HG03520 (cell line): ENCODE measurements around the gene TMPRSS2.
"Not testable (repeated sequence)": the region's sequence is repeated elsewhere in the genome, so short reads cannot be mapped to it uniquely, and the experiment has no call there.

ENCODE experiments used
- ATAC-seq: cut with Tn5 transposase; IDR thresholded peaks from one replicate; pipeline ENCODE4 v1.9.1; 2021; ENCODE audit warnings: mild to moderate bottlenecking, moderate library complexity; ENCODE audit not compliant: unreplicated experiment

TMPRSS2 gene

DNA sequence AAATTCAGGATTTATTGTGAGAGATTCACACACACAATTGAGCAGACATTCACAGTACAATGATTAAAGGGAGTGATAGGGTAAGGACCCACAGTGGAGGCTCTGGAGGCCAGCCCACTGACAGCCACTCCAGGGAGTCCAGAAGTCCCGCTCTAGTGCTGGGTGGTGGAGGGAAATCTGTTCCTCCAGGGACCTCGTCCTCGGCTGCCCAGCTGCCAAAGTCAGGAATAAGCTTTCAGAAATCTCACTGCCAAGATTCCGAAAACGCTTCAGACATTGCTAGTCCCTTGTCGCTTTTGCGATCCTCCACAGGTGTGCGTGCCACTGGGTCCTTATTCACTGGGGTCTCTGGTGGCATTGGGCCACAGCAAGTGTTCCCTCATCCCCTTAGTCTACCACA, 79.6 kb downstream of the TMPRSS2 start:
- no peak for ATAC-seq

GRCh38 chr21:41427556-41427955, 80.4 kb downstream of the TMPRSS2 start:
- ATAC-seq = no peak

- no peak for ATAC-seq
These were observed 81.1 kb downstream of the TMPRSS2 start for GRCh38 chr21:41426676-41427404.

- ATAC-seq = peak; percentile 81
These were observed 81.8 kb downstream of the TMPRSS2 start, which contains the start of gene MX1 for GRCh38 chr21:41425954-41426675. Gene MX1 (plus strand): TSS chr21:41426239. CDS start chr21:41432071, 5,832 bp downstream.

- ATAC-seq = no peak
These were observed 82.4 kb downstream of the TMPRSS2 start for GRCh38 chr21:41425588-41425953.

DNA sequence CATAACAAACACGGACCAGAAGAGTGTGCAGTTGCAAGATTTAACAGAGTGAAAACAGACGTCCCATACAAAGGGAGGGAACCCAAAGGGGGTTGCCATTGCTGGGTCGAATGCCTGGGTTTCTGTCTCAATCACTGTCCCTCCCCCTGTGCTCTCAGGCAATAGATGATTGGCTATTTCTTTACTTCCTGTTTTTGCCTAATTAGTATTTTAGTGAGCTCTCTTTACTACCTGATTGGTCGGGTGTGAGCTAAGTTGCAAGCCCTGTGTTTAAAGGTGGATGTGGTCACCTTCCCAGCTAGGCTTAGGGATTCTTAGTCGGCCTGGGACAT, 84.7 kb downstream of the TMPRSS2 start:
- not testable (repeated sequence) for ATAC-seq

GRCh38 chr21:41422546-41423304, 85.2 kb downstream of the TMPRSS2 start:
- no peak for ATAC-seq

- ATAC-seq = not testable (repeated sequence)
These were observed 87.0 kb downstream of the TMPRSS2 start for GRCh38 chr21:41420998-41421397.

DNA sequence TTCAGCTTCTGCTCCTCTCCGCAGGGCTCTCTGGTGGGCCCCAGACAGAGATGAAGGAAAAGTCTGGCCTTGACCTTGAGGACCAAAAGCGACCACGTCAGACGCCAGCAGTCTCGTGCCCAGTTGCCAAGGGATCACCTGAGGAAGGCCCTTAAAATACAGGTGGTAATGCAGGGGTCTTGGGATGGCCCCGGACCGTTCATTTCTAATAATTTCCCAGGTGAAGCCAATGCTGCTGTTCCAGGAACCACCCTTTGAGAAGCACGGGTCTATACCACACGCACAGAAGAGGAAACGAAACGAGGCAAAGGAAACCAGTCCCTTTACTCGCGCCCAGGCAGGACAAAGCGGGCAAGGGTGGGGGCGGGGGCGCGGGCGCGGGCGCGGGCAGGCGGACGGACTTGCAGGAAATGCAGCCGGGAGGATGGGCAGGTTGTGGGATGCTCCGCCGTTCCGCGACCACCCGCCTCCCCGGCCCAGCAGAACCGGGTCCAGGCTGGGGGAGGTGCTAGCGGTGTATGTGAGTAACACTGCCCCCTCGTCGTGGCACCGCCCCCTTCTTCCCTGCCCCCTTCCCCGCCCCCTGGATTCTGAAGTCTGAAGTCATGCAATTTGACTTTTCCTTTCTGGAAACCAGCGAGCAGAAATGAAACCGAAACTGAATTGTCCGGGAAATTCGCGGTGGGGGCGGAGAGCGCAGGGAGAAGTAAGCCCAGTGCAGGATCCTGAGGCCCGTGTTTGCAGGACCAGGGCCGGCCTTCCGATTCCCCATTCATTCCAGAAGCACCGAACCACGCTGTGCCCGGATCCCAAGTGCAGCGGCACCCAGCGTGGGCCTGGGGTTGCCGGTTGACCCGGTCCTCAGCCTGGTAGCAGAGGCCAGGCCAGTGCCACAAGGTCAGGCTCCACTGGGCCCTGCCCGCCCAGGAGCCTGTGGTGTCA, 87.8 kb downstream of the TMPRSS2 start:
- no peak for ATAC-seq

DNA sequence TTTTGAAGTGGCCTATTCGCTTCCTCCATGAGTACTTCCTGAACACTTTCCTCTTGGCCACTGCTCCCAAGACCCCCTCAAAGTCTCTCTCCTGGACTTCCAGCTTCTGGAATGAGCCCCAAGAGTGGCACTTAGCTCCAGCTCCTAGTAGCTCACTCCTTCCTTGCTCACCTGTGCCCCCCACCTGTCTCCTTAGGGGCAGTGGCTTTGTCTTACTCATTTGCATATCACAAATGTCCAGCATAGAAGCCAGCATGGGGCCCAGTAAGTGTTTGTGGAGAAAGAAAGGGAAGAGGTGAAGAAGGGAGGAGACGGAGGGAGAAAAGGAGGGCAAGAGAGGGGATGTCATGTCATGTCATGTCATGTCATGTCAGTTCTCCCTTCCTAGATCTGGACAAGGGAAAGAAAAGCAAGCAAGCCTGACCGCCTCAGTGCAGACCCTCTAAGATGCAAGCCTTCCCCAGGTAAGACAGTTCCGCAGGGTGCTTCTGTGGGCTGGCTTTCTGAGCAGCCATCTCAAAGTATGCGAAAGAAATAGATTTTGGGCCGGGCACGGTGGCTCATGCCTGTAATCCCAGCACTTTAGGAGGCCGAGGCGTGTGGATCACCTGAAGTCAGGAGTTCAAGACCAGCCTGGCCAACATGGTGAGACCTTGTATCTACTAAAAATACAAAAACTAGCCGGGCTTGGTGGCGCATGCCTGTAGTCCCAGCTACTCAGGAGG, 88.8 kb downstream of the TMPRSS2 start:
- no peak for ATAC-seq

DNA sequence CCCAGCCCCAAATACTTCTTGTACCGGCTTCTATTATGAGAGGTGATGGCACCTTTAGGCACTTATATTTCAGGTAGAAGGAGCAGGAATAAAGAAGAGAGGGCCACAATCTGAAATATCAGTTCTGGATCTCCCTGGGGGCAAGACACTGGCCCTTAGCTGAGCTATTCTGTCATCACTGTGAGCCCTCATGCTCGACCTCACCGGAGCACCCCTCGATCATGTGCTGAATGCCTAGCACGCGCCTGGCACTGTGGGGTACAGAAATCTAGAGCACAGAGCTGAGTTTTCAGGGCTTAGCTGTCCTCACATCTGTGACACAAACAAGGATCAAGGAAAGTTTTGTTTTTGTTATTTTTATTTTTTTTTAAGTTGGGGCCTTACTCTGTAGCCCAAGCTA, 89.6 kb downstream of the TMPRSS2 start:
- no peak for ATAC-seq

DNA sequence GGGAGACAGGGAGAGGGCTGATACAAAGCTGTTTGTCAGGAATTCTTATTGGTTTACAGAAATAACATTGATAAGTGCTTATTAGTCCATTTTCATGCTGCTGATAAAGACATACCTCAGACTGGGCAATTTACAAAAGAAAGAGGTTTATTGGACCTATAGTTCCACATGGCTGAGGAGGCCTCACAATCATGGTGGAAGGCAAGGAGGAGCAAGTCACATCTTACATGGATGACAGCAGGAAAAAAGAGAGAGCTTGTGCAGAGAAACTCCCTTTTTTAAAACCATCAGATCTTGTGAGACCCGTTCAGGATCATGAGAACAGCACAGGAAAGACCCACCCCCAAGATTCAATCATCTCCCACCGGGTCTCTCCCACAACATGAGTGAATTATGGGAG, 90.5 kb downstream of the TMPRSS2 start:
- ATAC-seq = not testable (repeated sequence)
